Measurements from ENCODE around the gene CDH18. TPM values are rescaled to one million over a fixed set of nuclear protein-coding genes. Genes with fewer than 3 reads are reported as not detected.

CDH18 gene
- total RNA-seq, 1 donor from 2014 or later, result 0.49 TPM

- no peak for DNase-seq
- no peaks in the 10 kb centered on the region for H3K4me1 Mint-ChIP-seq (ENCODE audit: low read depth, unreplicated experiment)
- no peak overlapping the region for H3K4me3 Mint-ChIP-seq (ENCODE audit: unreplicated experiment)
- H3K9me3 Mint-ChIP-seq (ENCODE audit: unreplicated experiment), result peaks cover 8% of the 10 kb centered on the region
- TF ChIP-seq, protein P1, sequence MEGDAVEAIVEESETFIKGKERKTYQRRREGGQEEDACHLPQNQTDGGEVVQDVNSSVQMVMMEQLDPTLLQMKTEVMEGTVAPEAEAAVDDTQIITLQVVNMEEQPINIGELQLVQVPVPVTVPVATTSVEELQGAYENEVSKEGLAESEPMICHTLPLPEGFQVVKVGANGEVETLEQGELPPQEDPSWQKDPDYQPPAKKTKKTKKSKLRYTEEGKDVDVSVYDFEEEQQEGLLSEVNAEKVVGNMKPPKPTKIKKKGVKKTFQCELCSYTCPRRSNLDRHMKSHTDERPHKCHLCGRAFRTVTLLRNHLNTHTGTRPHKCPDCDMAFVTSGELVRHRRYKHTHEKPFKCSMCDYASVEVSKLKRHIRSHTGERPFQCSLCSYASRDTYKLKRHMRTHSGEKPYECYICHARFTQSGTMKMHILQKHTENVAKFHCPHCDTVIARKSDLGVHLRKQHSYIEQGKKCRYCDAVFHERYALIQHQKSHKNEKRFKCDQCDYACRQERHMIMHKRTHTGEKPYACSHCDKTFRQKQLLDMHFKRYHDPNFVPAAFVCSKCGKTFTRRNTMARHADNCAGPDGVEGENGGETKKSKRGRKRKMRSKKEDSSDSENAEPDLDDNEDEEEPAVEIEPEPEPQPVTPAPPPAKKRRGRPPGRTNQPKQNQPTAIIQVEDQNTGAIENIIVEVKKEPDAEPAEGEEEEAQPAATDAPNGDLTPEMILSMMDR (IDR thresholded peaks at IDR 0.05; ENCODE audit: partially characterized antibody, unreplicated experiment), result no peak
- no peak overlapping the region for H3K27ac Mint-ChIP-seq (ENCODE audit: unreplicated experiment)
- H3K36me3 Mint-ChIP-seq (ENCODE audit: unreplicated experiment), result peaks cover 5% of the 10 kb centered on the region
- no peaks in the 10 kb centered on the region for H3K27me3 Mint-ChIP-seq (ENCODE audit: unreplicated experiment)
Observed at GRCh38 chr5:20017021-20017420, 29.0 kb upstream of the CDH18 start.

- TF ChIP-seq, protein P1 (IDR thresholded peaks at IDR 0.05; ENCODE audit: partially characterized antibody, unreplicated experiment), result no peak
- no peak overlapping the region for H3K27ac Mint-ChIP-seq (ENCODE audit: unreplicated experiment)
- H3K4me1 Mint-ChIP-seq (ENCODE audit: low read depth, unreplicated experiment), result no peaks in the 10 kb centered on the region
- H3K9me3 Mint-ChIP-seq (ENCODE audit: unreplicated experiment), result no peaks in the 10 kb centered on the region
- no peaks in the 10 kb centered on the region for H3K27me3 Mint-ChIP-seq (ENCODE audit: unreplicated experiment)
- H3K4me3 Mint-ChIP-seq (ENCODE audit: unreplicated experiment), result no peak overlapping the region
- DNase-seq, result no peak
- no peaks in the 10 kb centered on the region for H3K36me3 Mint-ChIP-seq (ENCODE audit: unreplicated experiment)
Observed at GRCh38 chr5:20000416-20000815, 12.4 kb upstream of the CDH18 start.

DNA sequence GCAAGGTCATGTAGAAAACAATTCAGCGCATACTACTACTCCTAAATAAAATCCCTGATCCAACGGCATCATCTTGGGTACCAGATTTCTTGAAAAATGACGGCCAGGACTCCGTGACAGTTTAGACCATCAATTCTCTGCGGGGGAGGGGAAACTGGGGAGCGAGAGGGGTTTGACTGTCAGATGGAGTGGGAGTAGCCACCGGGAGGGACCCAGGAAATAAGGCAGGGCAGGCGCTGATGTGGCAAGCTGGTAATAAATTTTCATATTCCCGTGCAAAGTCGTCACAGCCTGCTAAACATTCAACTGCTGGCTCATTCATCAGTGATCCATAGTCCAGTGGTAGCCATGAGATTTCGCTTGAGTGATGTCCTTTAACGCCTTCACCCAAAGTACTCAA is 457 bp upstream of the CDH18 start:
- TF ChIP-seq, protein P1 (IDR thresholded peaks at IDR 0.05; ENCODE audit: partially characterized antibody, unreplicated experiment), result no peak
- no peaks in the 10 kb centered on the region for H3K9me3 Mint-ChIP-seq (ENCODE audit: unreplicated experiment)
- no peak overlapping the region for H3K27ac Mint-ChIP-seq (ENCODE audit: unreplicated experiment)
- no peak for DNase-seq
- H3K4me1 Mint-ChIP-seq (ENCODE audit: low read depth, unreplicated experiment), result peaks cover 3% of the 10 kb centered on the region
- H3K36me3 Mint-ChIP-seq (ENCODE audit: unreplicated experiment), result no peaks in the 10 kb centered on the region
- no peaks in the 10 kb centered on the region for H3K27me3 Mint-ChIP-seq (ENCODE audit: unreplicated experiment)
- peak overlapping the region; percentile 91 for H3K4me3 Mint-ChIP-seq (ENCODE audit: unreplicated experiment)

- Mint-ChIP-seq H3K27ac (ENCODE audit: unreplicated experiment) (no peak overlapping the region), H3K4me1 (ENCODE audit: low read depth, unreplicated experiment) (peaks cover 3% of the 10 kb centered on the region), H3K9me3 (ENCODE audit: unreplicated experiment) (no peaks in the 10 kb centered on the region), H3K36me3 (ENCODE audit: unreplicated experiment) (no peaks in the 10 kb centered on the region), H3K27me3 (ENCODE audit: unreplicated experiment) (no peaks in the 10 kb centered on the region), H3K4me3 (ENCODE audit: unreplicated experiment) (no peak overlapping the region)
- TF ChIP-seq, protein P1 (IDR thresholded peaks at IDR 0.05; ENCODE audit: partially characterized antibody, unreplicated experiment), result no peak
- DNase-seq, result no peak
Observed at GRCh38 chr5:19986806-19987205, 1.2 kb downstream of the CDH18 start.

DNA sequence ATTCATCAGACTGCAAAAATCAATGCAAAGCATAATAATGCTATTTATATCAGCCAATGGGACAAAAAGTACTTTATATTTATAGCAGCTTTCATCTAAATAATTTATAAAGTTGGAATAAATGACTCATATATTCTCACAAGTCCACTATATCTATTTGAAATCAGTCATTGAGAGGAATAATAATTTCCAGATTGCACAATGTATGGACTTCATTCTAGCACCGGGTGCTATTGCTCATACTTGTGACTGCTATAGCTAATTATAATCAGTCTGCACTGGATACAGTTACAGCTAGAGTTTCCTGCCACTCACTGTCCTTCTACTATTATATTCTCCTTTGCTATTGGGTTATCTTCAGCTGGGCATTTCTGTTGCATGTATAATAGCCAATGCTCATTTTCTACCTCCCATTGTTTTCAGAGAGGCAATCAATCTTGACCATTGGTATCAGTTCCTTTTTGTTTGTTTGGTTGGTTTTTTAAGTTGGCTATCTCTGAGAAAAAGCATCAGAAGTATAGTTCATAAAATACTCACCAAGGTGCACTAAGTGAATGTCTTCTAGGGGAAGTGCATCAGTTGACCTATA is 1.9 kb downstream of the CDH18 start:
- H3K9me3 Mint-ChIP-seq (ENCODE audit: unreplicated experiment), result no peaks in the 10 kb centered on the region

More for the DNA sequence above, 1.9 kb downstream of the CDH18 start:
- Mint-ChIP-seq H3K27ac (ENCODE audit: unreplicated experiment) (no peak overlapping the region), H3K27me3 (ENCODE audit: unreplicated experiment) (no peaks in the 10 kb centered on the region), H3K36me3 (ENCODE audit: unreplicated experiment) (no peaks in the 10 kb centered on the region), H3K4me3 (ENCODE audit: unreplicated experiment) (no peak overlapping the region), H3K4me1 (ENCODE audit: low read depth, unreplicated experiment) (peaks cover 3% of the 10 kb centered on the region)
- DNase-seq, result no peak
- TF ChIP-seq, protein P1 (IDR thresholded peaks at IDR 0.05; ENCODE audit: partially characterized antibody, unreplicated experiment), result no peak
